Smooth muscle cell (in vitro differentiated cells): ENCODE data around the gene AS3MT. TPM values are rescaled to one million over a fixed set of nuclear protein-coding genes. Genes with fewer than 3 reads are reported as not detected.

Source experiments
- DNase-seq: peaks from one replicate; lab custom pipeline; 2025; ENCODE audit not compliant: unreplicated experiment; lab: John Stamatoyannopoulos, UW
- H2AFZ ChIP-seq: fragments of 200-600 bp; sonication (generic); 2 replicates; pipeline ENCODE4 v1.6.0; 2016; ENCODE audit warnings: antibody characterized with exemption, low read depth, mild to moderate bottlenecking
- H3F3A ChIP-seq: fragments of 200-600 bp; sonication (generic); 2 replicates; pipeline ENCODE4 v1.6.0; 2017; ENCODE audit warnings: antibody characterized with exemption, low read depth
- H3K27ac ChIP-seq: fragments of 200-600 bp; sonication (generic); 2 replicates; pipeline ENCODE4 v1.5.1; 2016; ENCODE audit warnings: low read depth, mild to moderate bottlenecking
- H3K27me3 ChIP-seq: fragments of 200-600 bp; sonication (generic); 2 replicates; pipeline ENCODE4 v1.6.1; 2016; ENCODE audit warnings: low read depth, mild to moderate bottlenecking
- H3K36me3 ChIP-seq: fragments of 200-600 bp; sonication (generic); 2 replicates; pipeline ENCODE4 v1.5.1; 2016; ENCODE audit warnings: low read depth
- H3K4me1 ChIP-seq: fragments of 200-600 bp; sonication (generic); 2 replicates; pipeline ENCODE4 v1.5.1; 2016; ENCODE audit warnings: low read depth
- H3K4me2 ChIP-seq: fragments of 200-600 bp; sonication (generic); 2 replicates; pipeline ENCODE4 v1.6.0; 2016; ENCODE audit warnings: mild to moderate bottlenecking
- H3K4me3 ChIP-seq: fragments of 200-600 bp; sonication (generic); 2 replicates; pipeline ENCODE4 v1.5.1; 2016; ENCODE audit warnings: mild to moderate bottlenecking
- H3K79me2 ChIP-seq: fragments of 200-600 bp; sonication (generic); 2 replicates; pipeline ENCODE4 v1.6.0; 2016; ENCODE audit warnings: low read depth, mild to moderate bottlenecking
- H3K9ac ChIP-seq: fragments of 200-600 bp; sonication (generic); 2 replicates; pipeline ENCODE4 v1.6.0; 2016; ENCODE audit warnings: low read depth
- H3K9me3 ChIP-seq: fragments of 200-600 bp; sonication (generic); replicated peaks from 2 replicates; pipeline ENCODE4 v1.5.1; 2016; ENCODE audit warnings: low read depth
- H4K20me1 ChIP-seq: fragments of 200-600 bp; sonication (generic); 2 replicates; pipeline ENCODE4 v1.6.0; 2016; ENCODE audit warnings: low read depth
- WGBS: methylation state at CpG from one replicate; pipeline ENCODE4 v1.1.7; 2016; ENCODE audit warnings: low lambda C conversion rate; 5-methylcytosine and 5-hydroxymethylcytosine counted together
- polyA plus RNA-seq: library from polyadenylated mRNA; unstranded; fragments of >200 nt; fragmentation: Nextera tagmentation; extraction: Ambion mirVana; gene quantifications from 2 replicates; pipeline ENCODE4 v1.2.1, GENCODE V29; 2016
- total RNA-seq: library from RNA; depleted of rRNA; stranded (reverse); fragments of >200 nt; gene quantifications from 2 replicates; pipeline ENCODE4 v1.2.3, GENCODE V29; 2014
- TF ChIP-seq, protein P1 (sequence below): fragments of 200-600 bp; sonication (generic); IDR thresholded peaks from 2 replicates; pipeline ENCODE4 v1.5.1; 2017; ENCODE audit warnings: borderline replicate concordance, mild to moderate bottlenecking, antibody characterized with exemption; ENCODE audit not compliant: insufficient read depth, poor library complexity, severe bottlenecking

The AS3MT gene
- total and polyA plus RNA-seq, 2 experiments from 2014 or later, result 1.7 to 3.7 TPM

DNA sequence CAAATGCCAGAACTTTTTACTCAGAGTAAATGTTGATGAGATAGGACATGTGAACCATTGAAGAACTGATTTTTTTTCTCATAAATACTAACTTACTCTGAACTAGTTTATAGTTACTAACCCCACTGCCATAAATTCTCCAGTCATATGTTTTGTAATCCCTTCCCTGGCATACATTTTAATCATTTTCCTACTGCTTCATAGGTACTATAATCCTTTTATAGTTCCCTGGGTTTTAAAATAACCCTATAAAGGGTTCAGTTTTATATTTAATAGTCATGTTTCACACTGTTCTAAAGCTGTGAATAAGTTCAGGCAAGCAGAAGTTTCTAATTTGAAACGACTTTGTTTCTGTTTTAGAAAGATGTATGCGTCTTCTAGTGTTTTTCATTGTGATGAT is 77.7 kb downstream of the AS3MT start:
- Histone ChIP-seq H3K4me3 (no peak overlapping the region), H3F3A (no peaks in the 10 kb centered on the region), H4K20me1 (no peaks in the 10 kb centered on the region), H2AFZ (no peak overlapping the region), H3K27ac (no peak overlapping the region), H3K4me1 (no peaks in the 10 kb centered on the region), H3K27me3 (no peaks in the 10 kb centered on the region), H3K9me3 (no peaks in the 10 kb centered on the region), H3K9ac (no peak overlapping the region), H3K36me3 (no peaks in the 10 kb centered on the region), H3K79me2 (no peaks in the 10 kb centered on the region), H3K4me2 (no peak overlapping the region)
- WGBS, result 91% methylated on average over 2 of the region's 2 CpGs
- no peak for DNase-seq
- TF ChIP-seq, protein P1, sequence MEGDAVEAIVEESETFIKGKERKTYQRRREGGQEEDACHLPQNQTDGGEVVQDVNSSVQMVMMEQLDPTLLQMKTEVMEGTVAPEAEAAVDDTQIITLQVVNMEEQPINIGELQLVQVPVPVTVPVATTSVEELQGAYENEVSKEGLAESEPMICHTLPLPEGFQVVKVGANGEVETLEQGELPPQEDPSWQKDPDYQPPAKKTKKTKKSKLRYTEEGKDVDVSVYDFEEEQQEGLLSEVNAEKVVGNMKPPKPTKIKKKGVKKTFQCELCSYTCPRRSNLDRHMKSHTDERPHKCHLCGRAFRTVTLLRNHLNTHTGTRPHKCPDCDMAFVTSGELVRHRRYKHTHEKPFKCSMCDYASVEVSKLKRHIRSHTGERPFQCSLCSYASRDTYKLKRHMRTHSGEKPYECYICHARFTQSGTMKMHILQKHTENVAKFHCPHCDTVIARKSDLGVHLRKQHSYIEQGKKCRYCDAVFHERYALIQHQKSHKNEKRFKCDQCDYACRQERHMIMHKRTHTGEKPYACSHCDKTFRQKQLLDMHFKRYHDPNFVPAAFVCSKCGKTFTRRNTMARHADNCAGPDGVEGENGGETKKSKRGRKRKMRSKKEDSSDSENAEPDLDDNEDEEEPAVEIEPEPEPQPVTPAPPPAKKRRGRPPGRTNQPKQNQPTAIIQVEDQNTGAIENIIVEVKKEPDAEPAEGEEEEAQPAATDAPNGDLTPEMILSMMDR, result no peak

DNA sequence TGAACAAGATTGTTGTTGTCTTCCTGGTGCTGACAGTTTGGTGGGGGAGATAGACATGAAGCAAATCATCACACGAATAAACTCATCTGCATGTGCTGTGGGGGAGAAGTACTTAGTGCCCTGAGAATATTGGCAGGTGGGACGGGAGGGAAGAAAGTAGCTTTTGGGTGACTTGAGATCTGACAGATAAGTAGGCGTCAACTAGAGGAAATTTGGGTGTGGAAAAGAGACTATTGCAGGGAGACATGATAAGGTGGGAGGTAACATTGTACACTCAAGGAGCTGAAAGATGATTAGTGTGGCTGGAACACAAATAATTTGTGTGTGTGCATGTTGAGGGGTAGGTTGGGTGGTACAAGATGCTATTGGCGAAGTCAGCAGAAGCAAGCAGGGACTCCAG is 78.9 kb downstream of the AS3MT start:
- H2AFZ ChIP-seq, result no peak overlapping the region
- H3K4me2 ChIP-seq, result no peak overlapping the region
- no peak overlapping the region for H3K4me3 ChIP-seq
- DNase-seq, result no peak
- H3F3A ChIP-seq, result no peaks in the 10 kb centered on the region
- H3K36me3 ChIP-seq, result no peaks in the 10 kb centered on the region
- 91% methylated on average over 4 of the region's 4 CpGs for WGBS
- H4K20me1 ChIP-seq, result no peaks in the 10 kb centered on the region
- no peaks in the 10 kb centered on the region for H3K27me3 ChIP-seq
- no peak overlapping the region for H3K9ac ChIP-seq
- H3K27ac ChIP-seq, result no peak overlapping the region
- H3K4me1 ChIP-seq, result no peaks in the 10 kb centered on the region
- TF ChIP-seq, protein P1, result no peak
- no peaks in the 10 kb centered on the region for H3K79me2 ChIP-seq
- no peaks in the 10 kb centered on the region for H3K9me3 ChIP-seq

DNA sequence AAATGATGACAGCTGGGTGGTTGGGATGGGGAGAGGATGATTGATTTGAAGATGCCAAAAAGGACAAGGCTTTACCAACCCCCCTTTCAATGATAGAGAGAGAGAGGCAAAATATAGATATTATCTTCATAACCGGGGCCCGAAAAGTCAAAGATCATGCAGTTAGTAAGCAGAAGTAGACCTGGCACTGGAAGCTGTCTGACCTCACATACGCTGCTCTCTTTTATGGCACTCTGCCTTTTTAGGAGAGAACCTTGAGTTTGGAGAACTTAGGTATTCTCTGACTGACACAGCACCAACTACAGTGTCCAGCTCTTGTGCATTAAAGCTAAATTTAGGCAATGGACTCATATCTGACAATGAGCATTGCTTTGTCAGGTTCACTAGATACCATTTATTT is 79.5 kb downstream of the AS3MT start:
- H3K27ac ChIP-seq, result no peak overlapping the region
- no peaks in the 10 kb centered on the region for H3K79me2 ChIP-seq
- H3K4me2 ChIP-seq, result no peak overlapping the region
- no peaks in the 10 kb centered on the region for H4K20me1 ChIP-seq
- no peaks in the 10 kb centered on the region for H3F3A ChIP-seq
- H3K27me3 ChIP-seq, result no peaks in the 10 kb centered on the region
- no peak overlapping the region for H3K4me3 ChIP-seq
- no peaks in the 10 kb centered on the region for H3K4me1 ChIP-seq
- TF ChIP-seq, protein P1, result no peak
- no peak for DNase-seq
- H2AFZ ChIP-seq, result no peak overlapping the region
- no peak overlapping the region for H3K9ac ChIP-seq
- no peaks in the 10 kb centered on the region for H3K9me3 ChIP-seq
- no peaks in the 10 kb centered on the region for H3K36me3 ChIP-seq
- 94% methylated on average over 3 of the region's 3 CpGs for WGBS

DNA sequence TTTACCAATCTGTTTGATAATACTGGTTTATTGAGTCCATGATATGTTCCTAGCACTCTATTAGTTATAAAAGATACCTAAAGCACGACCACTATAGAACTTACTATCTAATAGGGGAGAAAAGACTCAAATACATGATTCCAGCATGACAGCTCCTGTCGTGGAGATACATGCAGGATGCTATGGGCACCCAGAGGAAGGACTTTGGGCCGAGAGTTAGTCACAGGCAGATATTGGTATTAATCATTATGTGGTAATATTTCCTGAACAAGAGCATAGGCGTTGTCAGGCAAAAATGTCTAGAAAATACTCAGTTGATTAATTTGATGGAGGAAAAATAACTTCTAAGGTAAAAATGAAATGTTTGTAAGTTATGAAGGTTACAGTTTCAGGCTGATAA is 80.6 kb downstream of the AS3MT start:
- Histone ChIP-seq H2AFZ (no peak overlapping the region), H3K4me2 (no peak overlapping the region), H4K20me1 (no peaks in the 10 kb centered on the region), H3K9me3 (no peaks in the 10 kb centered on the region), H3F3A (no peaks in the 10 kb centered on the region), H3K4me3 (no peak overlapping the region), H3K9ac (no peak overlapping the region), H3K79me2 (no peaks in the 10 kb centered on the region), H3K4me1 (no peaks in the 10 kb centered on the region), H3K27ac (no peak overlapping the region), H3K27me3 (no peaks in the 10 kb centered on the region), H3K36me3 (no peaks in the 10 kb centered on the region)
- TF ChIP-seq, protein P1, result no peak
- DNase-seq, result no peak
- WGBS, result 98% methylated on average over 4 of the region's 4 CpGs
